HG03521 (cell line): ENCODE measurements around the gene SIAE.
A peak's percentile ranks its signal among the peaks of the same experiment; 100 is the strongest.

Source experiments
- ATAC-seq: cut with Tn5 transposase; IDR thresholded peaks from one replicate; pipeline ENCODE4 v1.9.1; 2021; ENCODE audit warnings: mild to moderate bottlenecking, moderate library complexity; ENCODE audit not compliant: unreplicated experiment

SIAE gene

GRCh38 chr11:124663861-124664260, 9.7 kb downstream of the SIAE start:
- no peak for ATAC-seq

- no peak for ATAC-seq
These were observed 11.4 kb downstream of the SIAE start for GRCh38 chr11:124662106-124662505.

GRCh38 chr11:124661553-124661952, 12.0 kb downstream of the SIAE start:
- ATAC-seq: no peak

- no peak for ATAC-seq
These were observed 14.6 kb downstream of the SIAE start for GRCh38 chr11:124658986-124659385.

DNA sequence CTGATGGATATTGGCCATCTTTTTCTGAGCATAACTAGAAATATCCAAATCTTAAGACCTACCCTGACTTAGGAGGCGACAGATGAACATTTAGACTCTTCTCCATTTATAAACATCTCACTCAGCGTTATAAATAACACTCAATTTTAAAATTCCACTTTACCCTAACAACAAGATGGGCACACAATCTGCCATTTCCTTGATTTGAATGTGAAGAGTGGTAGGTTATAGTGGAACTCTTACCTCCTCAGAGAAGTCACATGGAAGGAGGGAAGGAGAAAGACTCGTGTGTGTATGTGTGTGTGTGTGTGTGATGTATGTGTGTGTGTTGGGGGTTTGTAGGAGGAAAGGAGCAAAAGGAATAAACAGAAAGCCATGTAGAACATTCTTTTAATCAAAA, 15.0 kb downstream of the SIAE start:
- ATAC-seq: no peak

DNA sequence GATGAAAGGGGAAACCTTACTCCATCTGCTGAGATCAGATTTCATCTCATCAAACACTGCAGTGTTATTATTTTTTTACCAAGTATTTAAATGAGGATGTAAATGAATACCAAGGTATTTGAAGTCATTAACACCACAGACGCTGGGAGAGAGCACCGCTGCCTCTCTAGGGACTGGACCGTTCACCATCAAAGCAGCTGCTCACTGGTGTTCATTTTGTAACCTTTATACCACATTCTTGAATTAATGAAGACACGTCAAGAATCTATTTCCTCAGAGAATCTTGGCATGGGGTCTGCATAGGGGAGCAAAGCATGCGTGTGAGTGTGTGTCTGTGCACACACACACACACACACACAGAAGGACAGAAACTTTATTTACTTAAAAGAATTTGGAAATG, 15.6 kb downstream of the SIAE start:
- no peak for ATAC-seq

DNA sequence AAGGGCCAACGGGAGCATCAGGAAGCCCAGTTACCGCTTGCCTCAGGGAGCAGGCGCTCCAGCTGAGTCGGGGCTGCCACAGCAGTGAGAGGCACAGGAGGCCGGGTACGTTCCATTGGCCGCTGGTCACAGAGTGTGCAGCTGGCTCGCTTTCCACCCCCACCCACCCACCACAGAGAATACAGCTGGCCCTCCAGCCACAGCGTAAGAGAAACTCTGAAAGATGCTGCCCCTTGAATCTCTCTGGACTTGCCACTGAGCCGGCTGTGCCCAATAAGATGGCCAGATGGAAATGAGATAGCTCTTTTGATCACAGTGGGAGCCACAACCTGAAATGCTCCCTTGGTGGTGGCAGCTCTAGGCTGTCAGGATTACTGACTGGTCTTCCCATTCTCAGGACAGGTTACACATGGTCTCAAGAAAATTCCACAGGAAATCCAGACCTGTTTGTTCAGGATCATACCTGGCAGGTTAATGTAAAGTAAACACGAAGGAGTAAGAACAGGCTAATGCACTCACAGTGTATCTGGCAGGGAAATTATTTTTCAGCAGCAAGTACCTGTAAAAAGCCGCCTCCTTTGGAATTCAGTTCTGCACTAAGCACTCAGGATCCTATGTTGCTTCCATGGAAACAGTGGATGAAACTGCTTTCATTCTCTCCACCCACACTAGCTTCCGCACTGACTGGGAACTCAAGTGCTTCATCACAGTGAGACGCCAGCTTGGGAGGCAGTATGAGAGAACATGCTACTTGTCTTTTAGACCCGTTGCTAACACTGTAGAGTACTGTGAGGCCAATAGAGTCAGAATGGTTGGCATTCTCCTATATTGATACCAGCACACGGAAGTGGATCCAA, 16.5 kb downstream of the SIAE start:
- ATAC-seq: no peak

DNA sequence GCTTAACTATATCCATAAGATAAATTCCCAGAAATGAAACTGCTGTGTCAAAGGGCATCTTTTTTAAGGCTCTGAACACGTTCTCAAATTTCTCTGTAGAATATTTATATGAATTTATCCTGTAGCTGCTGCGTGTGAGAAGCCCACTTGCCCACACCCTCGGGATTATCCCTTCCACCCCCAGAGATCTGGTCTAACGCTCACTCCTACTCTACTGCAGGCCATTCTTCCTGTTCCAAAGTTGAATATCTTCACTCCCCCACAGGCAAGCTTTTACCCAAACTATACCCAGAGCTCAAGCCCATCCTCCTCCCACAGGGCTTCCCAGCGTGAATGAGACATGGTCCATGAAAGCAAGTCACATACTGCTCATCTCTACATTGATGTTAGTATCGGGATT, 24.9 kb downstream of the SIAE start:
- ATAC-seq: no peak

GRCh38 chr11:124646148-124646547, 27.4 kb downstream of the SIAE start:
- ATAC-seq: no peak

GRCh38 chr11:124644426-124645280, 28.9 kb downstream of the SIAE start:
- ATAC-seq: peak; percentile 49

- no peak for ATAC-seq
These were observed 29.7 kb downstream of the SIAE start for GRCh38 chr11:124643605-124644425.

GRCh38 chr11:124643042-124643604, 30.4 kb downstream of the SIAE start:
- ATAC-seq: no peak

GRCh38 chr11:124642628-124643027, 30.9 kb downstream of the SIAE start:
- no peak for ATAC-seq

GRCh38 chr11:124640666-124641065, 32.9 kb downstream of the SIAE start:
- ATAC-seq: no peak

- ATAC-seq: no peak
These were observed 34.4 kb downstream of the SIAE start for GRCh38 chr11:124639186-124639585.

GRCh38 chr11:124638500-124638899, 35.0 kb downstream of the SIAE start:
- no peak for ATAC-seq

DNA sequence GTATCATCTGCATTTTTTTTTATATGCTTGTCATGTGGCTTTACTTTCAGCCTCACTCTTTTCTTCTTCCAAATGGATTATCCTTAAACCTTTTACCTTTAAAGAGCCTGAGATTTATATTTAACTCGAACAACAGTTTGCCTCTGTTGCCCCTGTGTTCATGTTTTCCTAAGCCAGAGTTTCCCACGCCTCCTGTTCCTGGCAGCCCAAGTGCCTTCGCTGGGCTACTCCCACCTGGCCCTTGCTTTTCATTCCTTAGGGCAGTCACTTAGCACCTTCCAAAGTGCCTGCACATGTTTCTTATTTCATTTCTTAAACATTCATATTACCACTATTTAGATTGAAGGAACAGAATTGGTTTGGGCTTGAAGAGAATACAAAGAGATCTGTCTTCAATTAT, 37.6 kb downstream of the SIAE start:
- ATAC-seq: no peak

- no peak for ATAC-seq
These were observed 40.2 kb downstream of the SIAE start for GRCh38 chr11:124633355-124633754.

- ATAC-seq: no peak
These were observed 43.6 kb downstream of the SIAE start for GRCh38 chr11:124629961-124630360.

- ATAC-seq: no peak
These were observed 46.0 kb downstream of the SIAE start for GRCh38 chr11:124627546-124627945.
